Erythroblast (primary cell): ENCODE results near the gene SERINC1.
A peak's percentile ranks its signal among the peaks of the same experiment; 100 is the strongest.

ENCODE experiments used
- DNase-seq, 2 experiments: peaks; one replicate each; lab custom pipeline; 2025; lab: John Stamatoyannopoulos, UW
- GATA1 ChIP-seq: IDR thresholded peaks from 2 replicates; pipeline ENCODE4 v1.6.1; 2011; ENCODE audit warnings: low read depth, mild to moderate bottlenecking, control low read depth, low read length, moderate library complexity
- POLR2A ChIP-seq: IDR thresholded peaks from 2 replicates; pipeline ENCODE4 v1.6.1; 2011; ENCODE audit warnings: mild to moderate bottlenecking, low read length

Gene SERINC1

GRCh38 chr6:122416825-122417224 lies 54.8 kb downstream of the SERINC1 start:
- DNase-seq = no peak
- no peak for TF ChIP-seq GATA1

- TF ChIP-seq POLR2A (no peak), GATA1 (no peak)
- DNase-seq = no peak
Measured at GRCh38 chr6:122412001-122412400, 59.6 kb downstream of the SERINC1 start.

GRCh38 chr6:122408702-122409458 lies 62.7 kb downstream of the SERINC1 start:
- no peak for DNase-seq
- TF ChIP-seq POLR2A (no peak), GATA1 (no peak)

- no peak for DNase-seq
- TF ChIP-seq POLR2A = no peak
- TF ChIP-seq GATA1 = no peak
Measured at GRCh38 chr6:122408240-122408639, 63.4 kb downstream of the SERINC1 start.

GRCh38 chr6:122407712-122408111 lies 63.9 kb downstream of the SERINC1 start:
- DNase-seq = peak in 1 of 2 experiments; percentile 21
- TF ChIP-seq GATA1 (no peak), POLR2A (no peak)

- no peak for TF ChIP-seq POLR2A
- no peak for TF ChIP-seq GATA1
- no peak for DNase-seq
Measured at GRCh38 chr6:122406187-122406586, 65.4 kb downstream of the SERINC1 start.

- DNase-seq = peak; percentile 9 to 13
- TF ChIP-seq GATA1 = no peak
- TF ChIP-seq POLR2A = no peak
Measured at GRCh38 chr6:122405417-122405816, 66.2 kb downstream of the SERINC1 start.

- TF ChIP-seq GATA1 = no peak
- TF ChIP-seq POLR2A = no peak
- peak; percentile 8 to 11 for DNase-seq
Measured at GRCh38 chr6:122404444-122404843, 67.2 kb downstream of the SERINC1 start.

GRCh38 chr6:122401104-122401503 lies 70.5 kb downstream of the SERINC1 start:
- TF ChIP-seq POLR2A (no peak), GATA1 (no peak)
- DNase-seq = no peak

- no peak for TF ChIP-seq POLR2A
- TF ChIP-seq GATA1 = no peak
- DNase-seq = peak; percentile 61
Measured at GRCh38 chr6:122400462-122401089, 71.0 kb downstream of the SERINC1 start.

- TF ChIP-seq GATA1 = no peak
- TF ChIP-seq POLR2A = no peak
- DNase-seq = peak in 1 of 2 experiments; percentile 77
Measured at GRCh38 chr6:122400121-122400450, 71.5 kb downstream of the SERINC1 start.

- DNase-seq = peak; percentile 98
Measured at GRCh38 chr6:122399348-122400120, 72.1 kb downstream of the SERINC1 start, which contains the start of gene HSF2. Gene HSF2, plus strand, starts transcription at chr6:122399652. Its CDS starts 86 bp downstream, at chr6:122399738.

GRCh38 chr6:122399055-122399347 lies 72.6 kb downstream of the SERINC1 start:
- TF ChIP-seq GATA1 = no peak
- peak; percentile 37 for TF ChIP-seq POLR2A

More at GRCh38 chr6:122399348-122400120, 72.1 kb downstream of the SERINC1 start, which contains the start of gene HSF2:
- TF ChIP-seq POLR2A (peak; percentile 55), GATA1 (no peak)

GRCh38 chr6:122394016-122394415 lies 77.6 kb downstream of the SERINC1 start:
- no peak for DNase-seq
- no peak for TF ChIP-seq POLR2A
- TF ChIP-seq GATA1 = no peak

More at GRCh38 chr6:122399055-122399347, 72.6 kb downstream of the SERINC1 start:
- DNase-seq = no peak
